Measurements from ENCODE around the gene MSH6. TPM values are rescaled to one million over a fixed set of nuclear protein-coding genes. Genes with fewer than 3 reads are reported as not detected.

The MSH6 gene
- polyA plus RNA-seq, 1 donor from 2014 or later = 60.3 TPM

DNA sequence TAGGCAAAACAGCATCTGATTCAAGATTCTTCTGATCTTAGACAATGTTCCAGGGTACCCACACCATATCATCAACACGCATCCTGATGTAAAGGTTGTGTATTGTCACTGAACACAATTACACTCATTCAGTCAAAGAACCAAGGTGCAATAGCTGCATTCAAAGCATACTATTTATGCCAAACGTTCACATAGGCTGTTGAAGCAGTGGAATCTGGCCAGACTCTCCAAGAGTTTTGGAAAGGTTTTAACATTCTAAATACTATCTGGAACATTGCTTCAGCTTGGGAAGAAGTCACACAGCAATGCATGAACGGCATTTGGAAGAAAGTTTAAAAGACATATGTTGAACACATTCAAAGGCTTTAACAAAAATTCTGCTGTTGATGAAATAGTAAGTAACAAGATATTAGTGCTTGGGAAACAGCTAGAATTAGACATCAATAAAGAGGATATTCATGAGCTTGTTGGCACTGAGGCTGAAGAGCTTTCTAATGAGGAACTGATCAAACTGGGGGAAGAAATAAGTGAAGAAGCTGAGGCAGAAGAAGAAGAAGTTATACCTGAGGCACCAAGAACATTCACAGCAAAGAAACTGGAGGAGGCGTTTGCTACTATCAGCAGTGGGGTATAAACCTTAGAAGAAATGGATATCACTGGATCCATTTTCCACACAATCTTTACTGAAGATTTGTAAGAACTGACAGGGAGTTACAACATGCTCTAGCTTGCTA, 47.6 kb upstream of the MSH6 start:
- Histone ChIP-seq H3K4me3 (ENCODE audit: low read length) (no peak overlapping the region), H3K36me3 (ENCODE audit: insufficient read depth, low read length) (no peaks in the 10 kb centered on the region), H3F3A (ENCODE audit: insufficient read depth, low read length, poor library complexity, severe bottlenecking) (no peaks in the 10 kb centered on the region), H2AFZ (ENCODE audit: low read depth, low read length) (no peak overlapping the region), H3K27ac (ENCODE audit: low read length) (no peak overlapping the region), H4K20me1 (ENCODE audit: insufficient read depth) (no peaks in the 10 kb centered on the region), H3K79me2 (replicated peaks; ENCODE audit: insufficient read depth, low read length) (no peaks in the 10 kb centered on the region), H3K27me3 (ENCODE audit: insufficient read depth, low read depth, low read length) (no peaks in the 10 kb centered on the region), H3K9ac (ENCODE audit: low read length) (no peak overlapping the region), H3K9me2 (ENCODE audit: insufficient read depth, low read length) (no peaks in the 10 kb centered on the region), H3K4me2 (ENCODE audit: low read length) (no peak overlapping the region), H3K9me3 (ENCODE audit: low read length) (no peaks in the 10 kb centered on the region)
- TF ChIP-seq, protein P1, sequence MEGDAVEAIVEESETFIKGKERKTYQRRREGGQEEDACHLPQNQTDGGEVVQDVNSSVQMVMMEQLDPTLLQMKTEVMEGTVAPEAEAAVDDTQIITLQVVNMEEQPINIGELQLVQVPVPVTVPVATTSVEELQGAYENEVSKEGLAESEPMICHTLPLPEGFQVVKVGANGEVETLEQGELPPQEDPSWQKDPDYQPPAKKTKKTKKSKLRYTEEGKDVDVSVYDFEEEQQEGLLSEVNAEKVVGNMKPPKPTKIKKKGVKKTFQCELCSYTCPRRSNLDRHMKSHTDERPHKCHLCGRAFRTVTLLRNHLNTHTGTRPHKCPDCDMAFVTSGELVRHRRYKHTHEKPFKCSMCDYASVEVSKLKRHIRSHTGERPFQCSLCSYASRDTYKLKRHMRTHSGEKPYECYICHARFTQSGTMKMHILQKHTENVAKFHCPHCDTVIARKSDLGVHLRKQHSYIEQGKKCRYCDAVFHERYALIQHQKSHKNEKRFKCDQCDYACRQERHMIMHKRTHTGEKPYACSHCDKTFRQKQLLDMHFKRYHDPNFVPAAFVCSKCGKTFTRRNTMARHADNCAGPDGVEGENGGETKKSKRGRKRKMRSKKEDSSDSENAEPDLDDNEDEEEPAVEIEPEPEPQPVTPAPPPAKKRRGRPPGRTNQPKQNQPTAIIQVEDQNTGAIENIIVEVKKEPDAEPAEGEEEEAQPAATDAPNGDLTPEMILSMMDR (IDR thresholded peaks at IDR 0.05; ENCODE audit: poor library complexity, severe bottlenecking) = no peak
- no peak for TF ChIP-seq MXI1 (conservative IDR thresholded peaks at IDR 0.05; ENCODE audit: poor library complexity, severe bottlenecking)
- TF ChIP-seq EZH2 (IDR thresholded peaks at IDR 0.05; ENCODE audit: borderline replicate concordance, insufficient read depth, low read length, poor library complexity, severe bottlenecking) = no peak
- no peak for TF ChIP-seq POLR2AphosphoS5 (IDR thresholded peaks at IDR 0.05)
- no peak for TF ChIP-seq RAD21 (conservative IDR thresholded peaks at IDR 0.05)
- TF ChIP-seq SMC3 (conservative IDR thresholded peaks at IDR 0.05; ENCODE audit: poor library complexity) = no peak
- TF ChIP-seq EP300 (conservative IDR thresholded peaks at IDR 0.05; ENCODE audit: poor library complexity, severe bottlenecking) = no peak

DNA sequence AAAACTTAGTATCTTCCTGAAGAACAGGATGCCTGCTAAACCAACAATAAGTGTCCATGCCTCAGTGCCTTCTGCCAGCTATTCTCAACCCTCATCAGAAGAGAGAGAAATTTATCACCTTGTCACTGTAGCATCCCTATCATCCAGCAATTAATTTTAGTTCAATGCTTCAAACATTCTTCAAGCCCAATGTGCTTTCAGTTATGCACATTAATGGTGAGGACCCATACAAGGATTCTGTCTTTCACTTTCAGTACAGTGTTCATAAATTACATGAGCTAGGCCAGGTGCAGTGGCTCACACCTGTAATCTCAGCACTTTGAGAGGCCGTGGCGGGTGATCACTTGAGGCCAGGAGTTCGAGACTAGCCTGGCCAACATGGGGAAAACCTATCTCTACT, 47.0 kb upstream of the MSH6 start:
- Histone ChIP-seq H3K36me3 (ENCODE audit: insufficient read depth, low read length) (no peaks in the 10 kb centered on the region), H3K9me3 (ENCODE audit: low read length) (no peaks in the 10 kb centered on the region), H3K27me3 (ENCODE audit: insufficient read depth, low read depth, low read length) (no peaks in the 10 kb centered on the region), H2AFZ (ENCODE audit: low read depth, low read length) (no peak overlapping the region), H3K4me3 (ENCODE audit: low read length) (no peak overlapping the region), H3K27ac (ENCODE audit: low read length) (no peak overlapping the region), H4K20me1 (ENCODE audit: insufficient read depth) (no peaks in the 10 kb centered on the region), H3F3A (ENCODE audit: insufficient read depth, low read length, poor library complexity, severe bottlenecking) (no peaks in the 10 kb centered on the region), H3K9ac (ENCODE audit: low read length) (no peak overlapping the region), H3K9me2 (ENCODE audit: insufficient read depth, low read length) (no peaks in the 10 kb centered on the region), H3K4me2 (ENCODE audit: low read length) (no peak overlapping the region), H3K79me2 (replicated peaks; ENCODE audit: insufficient read depth, low read length) (no peaks in the 10 kb centered on the region)
- TF ChIP-seq EZH2 (IDR thresholded peaks at IDR 0.05; ENCODE audit: borderline replicate concordance, insufficient read depth, low read length, poor library complexity, severe bottlenecking) = no peak
- no peak for TF ChIP-seq POLR2AphosphoS5 (IDR thresholded peaks at IDR 0.05)
- TF ChIP-seq EP300 (conservative IDR thresholded peaks at IDR 0.05; ENCODE audit: poor library complexity, severe bottlenecking) = no peak
- TF ChIP-seq SMC3 (conservative IDR thresholded peaks at IDR 0.05; ENCODE audit: poor library complexity) = no peak
- no peak for TF ChIP-seq RAD21 (conservative IDR thresholded peaks at IDR 0.05)
- TF ChIP-seq, protein P2, sequence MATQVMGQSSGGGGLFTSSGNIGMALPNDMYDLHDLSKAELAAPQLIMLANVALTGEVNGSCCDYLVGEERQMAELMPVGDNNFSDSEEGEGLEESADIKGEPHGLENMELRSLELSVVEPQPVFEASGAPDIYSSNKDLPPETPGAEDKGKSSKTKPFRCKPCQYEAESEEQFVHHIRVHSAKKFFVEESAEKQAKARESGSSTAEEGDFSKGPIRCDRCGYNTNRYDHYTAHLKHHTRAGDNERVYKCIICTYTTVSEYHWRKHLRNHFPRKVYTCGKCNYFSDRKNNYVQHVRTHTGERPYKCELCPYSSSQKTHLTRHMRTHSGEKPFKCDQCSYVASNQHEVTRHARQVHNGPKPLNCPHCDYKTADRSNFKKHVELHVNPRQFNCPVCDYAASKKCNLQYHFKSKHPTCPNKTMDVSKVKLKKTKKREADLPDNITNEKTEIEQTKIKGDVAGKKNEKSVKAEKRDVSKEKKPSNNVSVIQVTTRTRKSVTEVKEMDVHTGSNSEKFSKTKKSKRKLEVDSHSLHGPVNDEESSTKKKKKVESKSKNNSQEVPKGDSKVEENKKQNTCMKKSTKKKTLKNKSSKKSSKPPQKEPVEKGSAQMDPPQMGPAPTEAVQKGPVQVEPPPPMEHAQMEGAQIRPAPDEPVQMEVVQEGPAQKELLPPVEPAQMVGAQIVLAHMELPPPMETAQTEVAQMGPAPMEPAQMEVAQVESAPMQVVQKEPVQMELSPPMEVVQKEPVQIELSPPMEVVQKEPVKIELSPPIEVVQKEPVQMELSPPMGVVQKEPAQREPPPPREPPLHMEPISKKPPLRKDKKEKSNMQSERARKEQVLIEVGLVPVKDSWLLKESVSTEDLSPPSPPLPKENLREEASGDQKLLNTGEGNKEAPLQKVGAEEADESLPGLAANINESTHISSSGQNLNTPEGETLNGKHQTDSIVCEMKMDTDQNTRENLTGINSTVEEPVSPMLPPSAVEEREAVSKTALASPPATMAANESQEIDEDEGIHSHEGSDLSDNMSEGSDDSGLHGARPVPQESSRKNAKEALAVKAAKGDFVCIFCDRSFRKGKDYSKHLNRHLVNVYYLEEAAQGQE (IDR thresholded peaks at IDR 0.05; ENCODE audit: borderline replicate concordance) = no peak
- TF ChIP-seq, protein P1 (IDR thresholded peaks at IDR 0.05; ENCODE audit: poor library complexity, severe bottlenecking) = no peak
- no peak for TF ChIP-seq MXI1 (conservative IDR thresholded peaks at IDR 0.05; ENCODE audit: poor library complexity, severe bottlenecking)
- no peak for TF ChIP-seq TAF1 (IDR thresholded peaks at IDR 0.05; ENCODE audit: low read depth)

All from neural cell (in vitro differentiated cells).